Skeletal muscle cell (primary cell): Measurements from ENCODE around the gene CRAT.

ENCODE experiments used
- DNase-seq: peaks from one replicate; pipeline ENCODE4 v3.0.0-alpha.2; 2010; ENCODE audit warnings: low read depth
- H3K4me3 ChIP-seq: 2 replicates; pipeline ENCODE4 v1.5.1; 2011; ENCODE audit warnings: low read depth, mild to moderate bottlenecking, control low read depth, low read length, moderate library complexity

Gene CRAT

GRCh38 chr9:129071526-129072126, 39.0 kb downstream of the CRAT start:
- no peak overlapping the region for H3K4me3 ChIP-seq
- no peak for DNase-seq

GRCh38 chr9:129070696-129071525, 39.7 kb downstream of the CRAT start:
- no peak for DNase-seq

GRCh38 chr9:129069862-129070641, 40.5 kb downstream of the CRAT start:
- no peak overlapping the region for H3K4me3 ChIP-seq
- DNase-seq: no peak

More at GRCh38 chr9:129070696-129071525, 39.7 kb downstream of the CRAT start:
- H3K4me3 ChIP-seq: no peak overlapping the region

- no peak for DNase-seq
- no peak overlapping the region for H3K4me3 ChIP-seq
Observed at GRCh38 chr9:129068990-129069861, 41.4 kb downstream of the CRAT start.

GRCh38 chr9:129068110-129068509, 42.5 kb downstream of the CRAT start:
- DNase-seq: no peak
- H3K4me3 ChIP-seq: no peak overlapping the region

GRCh38 chr9:129064499-129064908, 46.1 kb downstream of the CRAT start:
- DNase-seq: no peak
- no peak overlapping the region for H3K4me3 ChIP-seq

GRCh38 chr9:129063061-129063460, 47.5 kb downstream of the CRAT start:
- DNase-seq: no peak
- H3K4me3 ChIP-seq: no peak overlapping the region

- DNase-seq: no peak
- H3K4me3 ChIP-seq: no peak overlapping the region
Observed at GRCh38 chr9:129060991-129061390, 49.6 kb downstream of the CRAT start.

GRCh38 chr9:129059796-129060785, 50.5 kb downstream of the CRAT start:
- H3K4me3 ChIP-seq: no peak overlapping the region
- DNase-seq: no peak

GRCh38 chr9:129058965-129059795, 51.4 kb downstream of the CRAT start:
- DNase-seq: no peak
- no peak overlapping the region for H3K4me3 ChIP-seq

GRCh38 chr9:129054163-129054851, 56.3 kb downstream of the CRAT start:
- DNase-seq: no peak
- no peak overlapping the region for H3K4me3 ChIP-seq

GRCh38 chr9:129053020-129053419, 57.6 kb downstream of the CRAT start:
- no peak overlapping the region for H3K4me3 ChIP-seq

GRCh38 chr9:129052592-129052991, 58.0 kb downstream of the CRAT start:
- no peak for DNase-seq
- H3K4me3 ChIP-seq: no peak overlapping the region

More at GRCh38 chr9:129053020-129053419, 57.6 kb downstream of the CRAT start:
- DNase-seq: no peak
